HG02588 (cell line): ENCODE results near the gene STARD3.
A peak's percentile ranks its signal among the peaks of the same experiment; 100 is the strongest.

Experiments used
- ATAC-seq: cut with Tn5 transposase; IDR thresholded peaks from one replicate; pipeline ENCODE4 v1.9.1; 2021; ENCODE audit warnings: mild to moderate bottlenecking, moderate library complexity; ENCODE audit not compliant: unreplicated experiment

Gene STARD3

GRCh38 chr17:39634384-39634871 is 2.5 kb upstream of the STARD3 start:
- ATAC-seq = no peak

GRCh38 chr17:39635614-39636176 is 1.2 kb upstream of the STARD3 start:
- no peak for ATAC-seq

- peak; percentile 5 for ATAC-seq
These were observed 387 bp upstream of the STARD3 start for GRCh38 chr17:39636587-39636926.

- ATAC-seq = no peak
These were observed 1.4 kb downstream of the STARD3 start for GRCh38 chr17:39638317-39638716.

GRCh38 chr17:39639043-39639442 is 2.1 kb downstream of the STARD3 start:
- no peak for ATAC-seq

- no peak for ATAC-seq
These were observed 2.9 kb downstream of the STARD3 start for GRCh38 chr17:39639566-39640458.

GRCh38 chr17:39640591-39641031 is 3.7 kb downstream of the STARD3 start:
- ATAC-seq = no peak

- ATAC-seq = no peak
These were observed 4.2 kb downstream of the STARD3 start for GRCh38 chr17:39641097-39641496.

- no peak for ATAC-seq
These were observed 4.9 kb downstream of the STARD3 start for GRCh38 chr17:39641883-39642282.

GRCh38 chr17:39642291-39643074 is 5.5 kb downstream of the STARD3 start:
- no peak for ATAC-seq

GRCh38 chr17:39643271-39643670 is 6.3 kb downstream of the STARD3 start:
- no peak for ATAC-seq

GRCh38 chr17:39647256-39647655 is 10.3 kb downstream of the STARD3 start:
- no peak for ATAC-seq

- no peak for ATAC-seq
These were observed 11.8 kb downstream of the STARD3 start for GRCh38 chr17:39648616-39649366.

- ATAC-seq = no peak
These were observed 13.2 kb downstream of the STARD3 start for GRCh38 chr17:39650121-39650579.

GRCh38 chr17:39651923-39652586 is 15.1 kb downstream of the STARD3 start:
- ATAC-seq = no peak

GRCh38 chr17:39652587-39653315 is 15.8 kb downstream of the STARD3 start:
- no peak for ATAC-seq

- no peak for ATAC-seq
These were observed 16.3 kb downstream of the STARD3 start for GRCh38 chr17:39653316-39653661.

GRCh38 chr17:39653662-39654331 is 16.9 kb downstream of the STARD3 start:
- ATAC-seq = no peak

GRCh38 chr17:39655105-39655504 is 18.2 kb downstream of the STARD3 start:
- ATAC-seq = no peak
